SK-N-SH treated with all-trans-retinoic acid at 6 μM for 48 hours (cell line): Measurements from ENCODE around the gene CACNA1G.

Experiments
- ATAC-seq: fragments of 200-7000 bp; cut with Tn5 transposase; 3 replicates; pipeline ENCODE4 v1.9.1; 2020; ENCODE audit warnings: mild to moderate bottlenecking, moderate library complexity
- ARNTL ChIP-seq: fragments of 450-650 bp; formaldehyde crosslinking; IDR thresholded peaks from 2 replicates; pipeline ENCODE4 v1.5.0; 2020; ENCODE audit warnings: low read depth, mild to moderate bottlenecking, moderate library complexity, borderline replicate concordance
- BACH2 ChIP-seq: fragments of 250-450 bp; sonication (Bioruptor Pico); IDR thresholded peaks from 2 replicates; pipeline ENCODE4 v1.9.0; 2021; ENCODE audit warnings: mild to moderate bottlenecking, borderline replicate concordance
- CSDC2 ChIP-seq: fragments of 250-450 bp; sonication (Bioruptor Pico); IDR thresholded peaks from 2 replicates; pipeline ENCODE4 v1.5.0; 2020; ENCODE audit warnings: mild to moderate bottlenecking, moderate library complexity
- GLIS3 ChIP-seq: fragments of 250-450 bp; sonication (Bioruptor Pico); IDR thresholded peaks from 2 replicates; pipeline ENCODE4 v1.5.0; 2020; ENCODE audit warnings: mild to moderate bottlenecking, moderate library complexity
- ISL1 ChIP-seq: fragments of 250-450 bp; sonication (Bioruptor Pico); IDR thresholded peaks from 2 replicates; pipeline ENCODE4 v2.1.2; 2022; ENCODE audit warnings: mild to moderate bottlenecking, moderate library complexity
- OSR1 ChIP-seq: fragments of 250-450 bp; sonication (Bioruptor Pico); IDR thresholded peaks from 2 replicates; pipeline ENCODE4 v1.8.0; 2022; ENCODE audit warnings: moderate library complexity, mild to moderate bottlenecking, inconsistent platforms
- PPARA ChIP-seq: fragments of 250-450 bp; sonication (Bioruptor Pico); IDR thresholded peaks from 2 replicates; pipeline ENCODE4 v1.5.0; 2020; ENCODE audit warnings: mild to moderate bottlenecking, borderline replicate concordance
- RARB ChIP-seq: fragments of 250-450 bp; sonication (Bioruptor Pico); IDR thresholded peaks from 2 replicates; pipeline ENCODE4 v1.8.0; 2021; ENCODE audit warnings: mild to moderate bottlenecking, moderate library complexity
- SNAI2 ChIP-seq: fragments of 250-450 bp; sonication (Bioruptor Pico); IDR thresholded peaks from 2 replicates; pipeline ENCODE4 v1.5.0; 2020; ENCODE audit warnings: mild to moderate bottlenecking, moderate library complexity
- TCF4 ChIP-seq: fragments of 250-450 bp; sonication (Bioruptor Pico); IDR thresholded peaks from 2 replicates; pipeline ENCODE4 v1.8.0; 2021; ENCODE audit warnings: mild to moderate bottlenecking, moderate library complexity, borderline replicate concordance
- TOX ChIP-seq: fragments of 250-450 bp; sonication (Bioruptor Pico); IDR thresholded peaks from 2 replicates; pipeline ENCODE4 v1.8.0; 2021; ENCODE audit warnings: mild to moderate bottlenecking, moderate library complexity, borderline replicate concordance
- ZC3H10 ChIP-seq: fragments of 250-450 bp; sonication (Bioruptor Pico); IDR thresholded peaks from 2 replicates; pipeline ENCODE4 v1.5.1; 2021; ENCODE audit warnings: mild to moderate bottlenecking, moderate library complexity
- ZFP3 ChIP-seq: fragments of 250-450 bp; sonication (Bioruptor Pico); IDR thresholded peaks from 2 replicates; pipeline ENCODE4 v1.5.0; 2020; ENCODE audit warnings: mild to moderate bottlenecking, moderate library complexity
- ZFP30 ChIP-seq: fragments of 450-650 bp; formaldehyde crosslinking; IDR thresholded peaks from 2 replicates; pipeline ENCODE4 v1.5.0; 2022; ENCODE audit warnings: mild to moderate bottlenecking, moderate library complexity
- ZNF565 ChIP-seq: fragments of 450-650 bp; formaldehyde crosslinking; conservative IDR thresholded peaks from 2 replicates; pipeline ENCODE4 v1.5.0; 2020; ENCODE audit warnings: low read depth, mild to moderate bottlenecking, moderate library complexity
- ZNF70 ChIP-seq: fragments of 450-650 bp; formaldehyde crosslinking; IDR thresholded peaks from 2 replicates; pipeline ENCODE4 v1.5.0; 2020; ENCODE audit warnings: mild to moderate bottlenecking, moderate library complexity
- ZNF8 ChIP-seq: fragments of 450-650 bp; formaldehyde crosslinking; IDR thresholded peaks from 2 replicates; pipeline ENCODE4 v1.5.0; 2020; ENCODE audit warnings: mild to moderate bottlenecking, moderate library complexity
- TF ChIP-seq, protein P1 (sequence below): fragments of 250-450 bp; sonication (Bioruptor Pico); IDR thresholded peaks from 2 replicates; pipeline ENCODE4 v1.5.1; 2021; ENCODE audit warnings: mild to moderate bottlenecking, moderate library complexity
- TF ChIP-seq, protein P2 (sequence below): fragments of 250-450 bp; sonication (Bioruptor Pico); IDR thresholded peaks from 2 replicates; pipeline ENCODE4 v1.5.1; 2020; ENCODE audit warnings: low read depth, mild to moderate bottlenecking, moderate library complexity
- TF ChIP-seq, protein P3 (sequence below): fragments of 250-450 bp; sonication (Bioruptor Pico); IDR thresholded peaks from 2 replicates; pipeline ENCODE4 v1.8.0; 2020; ENCODE audit warnings: mild to moderate bottlenecking, moderate library complexity, borderline replicate concordance
- TF ChIP-seq, protein P4 (sequence below): fragments of 250-450 bp; sonication (Bioruptor Pico); IDR thresholded peaks from 2 replicates; pipeline ENCODE4 v1.5.0; 2020; ENCODE audit warnings: mild to moderate bottlenecking, moderate library complexity

CACNA1G gene

DNA sequence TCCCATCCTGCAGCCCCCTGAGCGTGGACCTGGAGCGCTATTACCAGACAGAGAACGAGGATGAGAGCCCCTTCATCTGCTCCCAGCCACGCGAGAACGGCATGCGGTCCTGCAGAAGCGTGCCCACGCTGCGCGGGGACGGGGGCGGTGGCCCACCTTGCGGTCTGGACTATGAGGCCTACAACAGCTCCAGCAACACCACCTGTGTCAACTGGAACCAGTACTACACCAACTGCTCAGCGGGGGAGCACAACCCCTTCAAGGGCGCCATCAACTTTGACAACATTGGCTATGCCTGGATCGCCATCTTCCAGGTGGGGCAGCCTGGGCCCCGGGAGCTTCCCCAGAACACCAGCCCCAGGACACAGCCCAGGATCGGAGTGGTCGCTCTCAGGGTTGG lies 12.0 kb downstream of the CACNA1G start:
- no peak for TF ChIP-seq SNAI2
- no peak for TF ChIP-seq TCF4 (CRISPR knock-in tag)
- no peak for TF ChIP-seq OSR1 (CRISPR knock-in tag)
- no peak for TF ChIP-seq ZNF70
- TF ChIP-seq, protein P1, sequence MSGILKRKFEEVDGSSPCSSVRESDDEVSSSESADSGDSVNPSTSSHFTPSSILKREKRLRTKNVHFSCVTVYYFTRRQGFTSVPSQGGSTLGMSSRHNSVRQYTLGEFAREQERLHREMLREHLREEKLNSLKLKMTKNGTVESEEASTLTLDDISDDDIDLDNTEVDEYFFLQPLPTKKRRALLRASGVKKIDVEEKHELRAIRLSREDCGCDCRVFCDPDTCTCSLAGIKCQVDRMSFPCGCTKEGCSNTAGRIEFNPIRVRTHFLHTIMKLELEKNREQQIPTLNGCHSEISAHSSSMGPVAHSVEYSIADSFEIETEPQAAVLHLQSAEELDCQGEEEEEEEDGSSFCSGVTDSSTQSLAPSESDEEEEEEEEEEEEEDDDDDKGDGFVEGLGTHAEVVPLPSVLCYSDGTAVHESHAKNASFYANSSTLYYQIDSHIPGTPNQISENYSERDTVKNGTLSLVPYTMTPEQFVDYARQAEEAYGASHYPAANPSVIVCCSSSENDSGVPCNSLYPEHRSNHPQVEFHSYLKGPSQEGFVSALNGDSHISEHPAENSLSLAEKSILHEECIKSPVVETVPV (CRISPR knock-in tag) = no peak
- TF ChIP-seq, protein P2, sequence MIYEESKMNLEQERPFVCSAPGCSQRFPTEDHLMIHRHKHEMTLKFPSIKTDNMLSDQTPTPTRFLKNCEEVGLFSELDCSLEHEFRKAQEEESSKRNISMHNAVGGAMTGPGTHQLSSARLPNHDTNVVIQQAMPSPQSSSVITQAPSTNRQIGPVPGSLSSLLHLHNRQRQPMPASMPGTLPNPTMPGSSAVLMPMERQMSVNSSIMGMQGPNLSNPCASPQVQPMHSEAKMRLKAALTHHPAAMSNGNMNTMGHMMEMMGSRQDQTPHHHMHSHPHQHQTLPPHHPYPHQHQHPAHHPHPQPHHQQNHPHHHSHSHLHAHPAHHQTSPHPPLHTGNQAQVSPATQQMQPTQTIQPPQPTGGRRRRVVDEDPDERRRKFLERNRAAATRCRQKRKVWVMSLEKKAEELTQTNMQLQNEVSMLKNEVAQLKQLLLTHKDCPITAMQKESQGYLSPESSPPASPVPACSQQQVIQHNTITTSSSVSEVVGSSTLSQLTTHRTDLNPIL = no peak
- no peak for TF ChIP-seq TOX (CRISPR knock-in tag)
- no peak for TF ChIP-seq ZFP30 (CRISPR knock-in tag)
- ATAC-seq = no peak

DNA sequence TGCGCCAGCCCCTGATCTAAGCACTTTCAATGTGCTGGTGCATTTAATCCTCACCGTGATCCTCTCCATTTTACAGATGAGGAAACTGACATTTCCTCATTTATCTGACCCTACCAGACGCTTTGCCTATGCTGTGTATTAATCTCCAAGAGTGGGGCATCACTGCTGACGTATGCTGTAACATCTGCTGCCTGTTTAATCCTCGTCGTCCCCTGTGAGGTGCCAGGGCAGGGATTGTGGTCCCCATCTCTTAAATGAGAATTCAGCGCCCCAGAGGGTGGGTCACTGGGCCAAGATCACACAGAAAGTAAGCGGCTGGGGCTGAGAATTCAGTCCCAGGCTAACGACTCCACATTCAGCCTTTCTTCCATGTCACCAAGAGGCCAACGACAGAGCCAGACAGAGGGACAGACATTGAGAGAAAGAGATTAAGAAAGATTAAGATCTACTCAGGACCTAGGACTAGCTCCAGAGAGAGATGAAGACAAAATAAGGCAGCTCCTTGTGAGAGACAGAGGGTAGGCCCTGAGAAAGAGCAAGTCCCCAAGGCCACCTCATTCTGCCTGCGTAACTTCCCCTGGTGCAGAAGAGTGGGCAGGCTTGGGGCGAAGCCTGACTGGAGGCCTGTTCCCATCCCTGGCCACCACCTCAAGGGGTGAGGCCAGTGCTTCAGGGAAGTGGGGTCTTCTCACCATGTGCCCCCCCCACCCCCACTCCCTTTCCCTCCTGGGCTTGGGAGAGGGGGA lies 13.5 kb downstream of the CACNA1G start:
- no peak for TF ChIP-seq ZFP3 (CRISPR knock-in tag)
- no peak for TF ChIP-seq BACH2 (CRISPR knock-in tag)
- no peak for TF ChIP-seq RARB (CRISPR knock-in tag)
- TF ChIP-seq TOX (CRISPR knock-in tag) = no peak
- TF ChIP-seq, protein P1 (CRISPR knock-in tag) = no peak
- ATAC-seq = no peak

DNA sequence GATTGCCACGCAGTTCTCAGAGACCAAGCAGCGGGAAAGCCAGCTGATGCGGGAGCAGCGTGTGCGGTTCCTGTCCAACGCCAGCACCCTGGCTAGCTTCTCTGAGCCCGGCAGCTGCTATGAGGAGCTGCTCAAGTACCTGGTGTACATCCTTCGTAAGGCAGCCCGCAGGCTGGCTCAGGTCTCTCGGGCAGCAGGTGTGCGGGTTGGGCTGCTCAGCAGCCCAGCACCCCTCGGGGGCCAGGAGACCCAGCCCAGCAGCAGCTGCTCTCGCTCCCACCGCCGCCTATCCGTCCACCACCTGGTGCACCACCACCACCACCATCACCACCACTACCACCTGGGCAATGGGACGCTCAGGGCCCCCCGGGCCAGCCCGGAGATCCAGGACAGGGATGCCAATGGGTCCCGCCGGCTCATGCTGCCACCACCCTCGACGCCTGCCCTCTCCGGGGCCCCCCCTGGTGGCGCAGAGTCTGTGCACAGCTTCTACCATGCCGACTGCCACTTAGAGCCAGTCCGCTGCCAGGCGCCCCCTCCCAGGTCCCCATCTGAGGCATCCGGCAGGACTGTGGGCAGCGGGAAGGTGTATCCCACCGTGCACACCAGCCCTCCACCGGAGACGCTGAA lies 15.2 kb downstream of the CACNA1G start:
- ATAC-seq = 0 out of 3 replicates have a peak, but pooled peaks have one; percentile 8
- TF ChIP-seq ZNF8 (CRISPR knock-in tag) (no peak), ISL1 (CRISPR knock-in tag) (no peak), TCF4 (CRISPR knock-in tag) (no peak), ARNTL (CRISPR knock-in tag) (no peak), ZFP30 (CRISPR knock-in tag) (no peak), ZC3H10 (CRISPR knock-in tag) (no peak), RARB (CRISPR knock-in tag) (no peak), BACH2 (CRISPR knock-in tag) (no peak), CSDC2 (CRISPR knock-in tag) (no peak)
- TF ChIP-seq, protein P3, sequence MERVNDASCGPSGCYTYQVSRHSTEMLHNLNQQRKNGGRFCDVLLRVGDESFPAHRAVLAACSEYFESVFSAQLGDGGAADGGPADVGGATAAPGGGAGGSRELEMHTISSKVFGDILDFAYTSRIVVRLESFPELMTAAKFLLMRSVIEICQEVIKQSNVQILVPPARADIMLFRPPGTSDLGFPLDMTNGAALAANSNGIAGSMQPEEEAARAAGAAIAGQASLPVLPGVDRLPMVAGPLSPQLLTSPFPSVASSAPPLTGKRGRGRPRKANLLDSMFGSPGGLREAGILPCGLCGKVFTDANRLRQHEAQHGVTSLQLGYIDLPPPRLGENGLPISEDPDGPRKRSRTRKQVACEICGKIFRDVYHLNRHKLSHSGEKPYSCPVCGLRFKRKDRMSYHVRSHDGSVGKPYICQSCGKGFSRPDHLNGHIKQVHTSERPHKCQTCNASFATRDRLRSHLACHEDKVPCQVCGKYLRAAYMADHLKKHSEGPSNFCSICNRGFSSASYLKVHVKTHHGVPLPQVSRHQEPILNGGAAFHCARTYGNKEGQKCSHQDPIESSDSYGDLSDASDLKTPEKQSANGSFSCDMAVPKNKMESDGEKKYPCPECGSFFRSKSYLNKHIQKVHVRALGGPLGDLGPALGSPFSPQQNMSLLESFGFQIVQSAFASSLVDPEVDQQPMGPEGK (CRISPR knock-in tag) = no peak
- TF ChIP-seq, protein P4, sequence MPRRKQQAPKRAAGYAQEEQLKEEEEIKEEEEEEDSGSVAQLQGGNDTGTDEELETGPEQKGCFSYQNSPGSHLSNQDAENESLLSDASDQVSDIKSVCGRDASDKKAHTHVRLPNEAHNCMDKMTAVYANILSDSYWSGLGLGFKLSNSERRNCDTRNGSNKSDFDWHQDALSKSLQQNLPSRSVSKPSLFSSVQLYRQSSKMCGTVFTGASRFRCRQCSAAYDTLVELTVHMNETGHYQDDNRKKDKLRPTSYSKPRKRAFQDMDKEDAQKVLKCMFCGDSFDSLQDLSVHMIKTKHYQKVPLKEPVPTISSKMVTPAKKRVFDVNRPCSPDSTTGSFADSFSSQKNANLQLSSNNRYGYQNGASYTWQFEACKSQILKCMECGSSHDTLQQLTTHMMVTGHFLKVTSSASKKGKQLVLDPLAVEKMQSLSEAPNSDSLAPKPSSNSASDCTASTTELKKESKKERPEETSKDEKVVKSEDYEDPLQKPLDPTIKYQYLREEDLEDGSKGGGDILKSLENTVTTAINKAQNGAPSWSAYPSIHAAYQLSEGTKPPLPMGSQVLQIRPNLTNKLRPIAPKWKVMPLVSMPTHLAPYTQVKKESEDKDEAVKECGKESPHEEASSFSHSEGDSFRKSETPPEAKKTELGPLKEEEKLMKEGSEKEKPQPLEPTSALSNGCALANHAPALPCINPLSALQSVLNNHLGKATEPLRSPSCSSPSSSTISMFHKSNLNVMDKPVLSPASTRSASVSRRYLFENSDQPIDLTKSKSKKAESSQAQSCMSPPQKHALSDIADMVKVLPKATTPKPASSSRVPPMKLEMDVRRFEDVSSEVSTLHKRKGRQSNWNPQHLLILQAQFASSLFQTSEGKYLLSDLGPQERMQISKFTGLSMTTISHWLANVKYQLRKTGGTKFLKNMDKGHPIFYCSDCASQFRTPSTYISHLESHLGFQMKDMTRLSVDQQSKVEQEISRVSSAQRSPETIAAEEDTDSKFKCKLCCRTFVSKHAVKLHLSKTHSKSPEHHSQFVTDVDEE = no peak

DNA sequence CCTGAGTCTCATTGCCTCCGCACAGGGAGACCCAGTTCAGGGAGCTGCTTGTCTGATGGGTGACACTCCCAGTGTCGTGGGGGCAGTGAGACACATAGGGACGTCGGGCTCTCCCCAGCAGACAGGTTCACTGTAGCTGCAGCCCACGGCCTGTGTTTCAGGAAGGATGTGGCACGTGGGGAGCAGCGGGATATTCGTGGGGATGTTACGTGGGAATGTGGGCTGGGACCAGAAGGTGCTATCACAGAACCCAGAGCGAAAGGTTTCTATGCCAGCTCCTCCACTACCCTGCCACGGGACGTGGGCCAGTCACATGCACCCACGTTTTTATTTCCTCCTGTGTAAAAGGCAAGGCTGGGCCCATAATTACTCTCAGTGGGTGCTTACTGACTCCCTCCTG lies 16.3 kb downstream of the CACNA1G start:
- no peak for ATAC-seq
- no peak for TF ChIP-seq ZFP3 (CRISPR knock-in tag)
- TF ChIP-seq ZNF8 (CRISPR knock-in tag) = no peak
- no peak for TF ChIP-seq TOX (CRISPR knock-in tag)
- no peak for TF ChIP-seq BACH2 (CRISPR knock-in tag)
- no peak for TF ChIP-seq PPARA (CRISPR knock-in tag)
- no peak for TF ChIP-seq ISL1 (CRISPR knock-in tag)
- TF ChIP-seq RARB (CRISPR knock-in tag) = no peak
- TF ChIP-seq CSDC2 (CRISPR knock-in tag) = no peak
- TF ChIP-seq ZC3H10 (CRISPR knock-in tag) = no peak
- TF ChIP-seq SNAI2 = no peak
- TF ChIP-seq ZNF70 = no peak
- TF ChIP-seq, protein P4 = no peak
- no peak for TF ChIP-seq OSR1 (CRISPR knock-in tag)
- no peak for TF ChIP-seq GLIS3 (CRISPR knock-in tag)
- no peak for TF ChIP-seq ZNF565
- TF ChIP-seq TCF4 (CRISPR knock-in tag) = no peak
